WTC11 (cell line): Measurements from ENCODE around the gene DTX2. TPM values are rescaled to one million over a fixed set of nuclear protein-coding genes. Genes with fewer than 3 reads are reported as not detected.
"Not testable (repeated sequence)": the region's sequence is repeated elsewhere in the genome, so short reads cannot be mapped to it uniquely, and the experiment has no call there.

ENCODE experiments used
- ATAC-seq: fragments of 200-7000 bp; cut with Tn5 transposase; 2 replicates; pipeline ENCODE4 v1.10.0; 2021; ENCODE audit warnings: mild to moderate bottlenecking, moderate library complexity
- CTCF ChIA-PET: fragments of 300-600 bp; sonication (Branson Sonifier 250); formaldehyde crosslinking; loops from one replicate; lab custom pipeline; 2021; ENCODE audit warnings: antibody characterized with exemption; lab: Charles Lee
- POLR2A ChIA-PET: fragments of 350-600 bp; sonication (Branson Sonifier 250); formaldehyde crosslinking; loops from one replicate; lab custom pipeline; 2021; ENCODE audit warnings: antibody characterized with exemption; lab: Charles Lee
- DNase-seq: peaks from one replicate; pipeline ENCODE4 v3.0.0; 2021; ENCODE audit warnings: low spot score
- H3K27ac Mint-ChIP-seq: 2 replicates; pipeline ENCODE4 v1.8.0; 2021; ENCODE audit warnings: mixed read lengths
- H3K27me3 Mint-ChIP-seq: 2 replicates; pipeline ENCODE4 v1.8.0; 2021; ENCODE audit warnings: low read depth, mild to moderate bottlenecking, moderate library complexity, mixed read lengths
- H3K36me3 Mint-ChIP-seq: 2 replicates; pipeline ENCODE4 v1.8.0; 2021; ENCODE audit warnings: mixed read lengths
- H3K4me1 Mint-ChIP-seq: 2 replicates; pipeline ENCODE4 v1.8.0; 2022; ENCODE audit warnings: mixed read lengths
- H3K4me3 Mint-ChIP-seq: 2 replicates; pipeline ENCODE4 v1.8.0; 2021; ENCODE audit warnings: mild to moderate bottlenecking, moderate library complexity, mixed read lengths
- H3K9me3 Mint-ChIP-seq: 2 replicates; pipeline ENCODE4 v1.8.0; 2021; ENCODE audit warnings: mixed read lengths
- NFE2L1 ChIP-seq: sonication (generic); formaldehyde crosslinking; IDR thresholded peaks from 2 replicates; pipeline ENCODE4 v1.8.1; 2023; ENCODE audit warnings: missing genetic modification reagents
- NR2C2 ChIP-seq: sonication (generic); formaldehyde crosslinking; IDR thresholded peaks from 2 replicates; pipeline ENCODE4 v1.8.0; 2022; ENCODE audit warnings: mild to moderate bottlenecking, missing genetic modification reagents
- SP1 ChIP-seq: sonication (generic); formaldehyde crosslinking; conservative IDR thresholded peaks from 2 replicates; pipeline ENCODE4 v1.8.1; 2022; ENCODE audit warnings: missing genetic modification reagents
- TP53 ChIP-seq: sonication (generic); formaldehyde crosslinking; IDR thresholded peaks from 2 replicates; pipeline ENCODE4 v1.8.1; 2023; ENCODE audit warnings: mild to moderate bottlenecking, missing genetic modification reagents
- ZNF317 ChIP-seq: sonication (generic); formaldehyde crosslinking; IDR thresholded peaks from 2 replicates; pipeline ENCODE4 v1.8.1; 2023; ENCODE audit warnings: low read depth, mild to moderate bottlenecking, moderate library complexity, missing genetic modification reagents, borderline replicate concordance
- total RNA-seq: library from RNA; stranded (reverse); gene quantifications from 3 replicates; pipeline ENCODE4 v1.2.3, GENCODE V29; 2021
- TF ChIP-seq, protein P1 (sequence below): sonication (generic); formaldehyde crosslinking; IDR thresholded peaks from 2 replicates; pipeline ENCODE4 v1.8.0; 2023; ENCODE audit warnings: missing genetic modification reagents, mild to moderate bottlenecking, borderline replicate concordance
- TF ChIP-seq, protein P2 (sequence below): sonication (generic); formaldehyde crosslinking; IDR thresholded peaks from 2 replicates; pipeline ENCODE4 v1.8.0; 2022; ENCODE audit warnings: mild to moderate bottlenecking, missing genetic modification reagents
- TF ChIP-seq, protein P3 (sequence below): sonication (generic); formaldehyde crosslinking; IDR thresholded peaks from 2 replicates; pipeline ENCODE4 v1.8.0; 2022; ENCODE audit warnings: mild to moderate bottlenecking, missing genetic modification reagents

Gene DTX2
- total RNA-seq, 1 experiment from 2014 or later: 79.2 TPM

DNA sequence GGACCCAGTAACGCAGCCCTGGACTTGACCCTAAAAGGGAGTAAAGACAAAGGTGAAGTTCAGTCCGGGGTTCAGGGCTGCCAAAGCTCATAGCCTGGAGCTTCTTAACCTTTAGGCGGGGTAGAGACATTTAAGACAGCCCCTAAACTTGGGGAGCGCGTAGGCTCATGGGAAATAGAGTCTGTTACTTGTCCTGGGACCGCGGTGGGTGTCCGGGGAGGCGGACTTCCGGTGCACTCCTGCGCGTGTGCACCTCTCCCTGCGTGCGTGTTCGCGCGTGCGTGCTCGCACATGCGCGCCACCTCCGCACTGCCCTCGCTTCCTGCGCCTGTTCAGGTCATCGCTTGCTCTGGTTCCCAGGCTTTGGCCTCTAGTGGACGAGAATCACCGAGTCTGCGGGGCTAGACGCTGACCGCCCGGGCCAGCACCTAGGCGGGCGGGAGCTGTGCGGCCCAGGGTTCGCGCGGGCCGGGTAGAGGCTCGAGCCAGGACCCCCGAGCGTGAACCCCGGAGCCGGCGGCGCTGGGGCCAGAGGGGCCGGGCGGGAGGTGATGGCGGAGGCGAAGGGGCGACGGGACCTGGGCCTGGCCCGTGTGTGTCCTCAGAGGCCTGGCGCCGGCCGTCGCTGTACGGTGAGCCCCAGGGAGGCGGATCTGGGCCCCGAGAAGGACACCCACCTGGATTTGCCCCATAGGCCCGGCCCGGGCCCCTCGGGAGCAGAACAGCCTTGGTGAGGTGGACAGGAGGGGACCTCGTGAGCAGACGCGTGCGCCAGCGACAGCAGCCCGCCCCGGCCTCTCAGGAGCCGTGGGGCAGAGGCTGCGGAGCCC, 87.7 kb downstream of the DTX2 start (continued):
- TF ChIP-seq, protein P1, sequence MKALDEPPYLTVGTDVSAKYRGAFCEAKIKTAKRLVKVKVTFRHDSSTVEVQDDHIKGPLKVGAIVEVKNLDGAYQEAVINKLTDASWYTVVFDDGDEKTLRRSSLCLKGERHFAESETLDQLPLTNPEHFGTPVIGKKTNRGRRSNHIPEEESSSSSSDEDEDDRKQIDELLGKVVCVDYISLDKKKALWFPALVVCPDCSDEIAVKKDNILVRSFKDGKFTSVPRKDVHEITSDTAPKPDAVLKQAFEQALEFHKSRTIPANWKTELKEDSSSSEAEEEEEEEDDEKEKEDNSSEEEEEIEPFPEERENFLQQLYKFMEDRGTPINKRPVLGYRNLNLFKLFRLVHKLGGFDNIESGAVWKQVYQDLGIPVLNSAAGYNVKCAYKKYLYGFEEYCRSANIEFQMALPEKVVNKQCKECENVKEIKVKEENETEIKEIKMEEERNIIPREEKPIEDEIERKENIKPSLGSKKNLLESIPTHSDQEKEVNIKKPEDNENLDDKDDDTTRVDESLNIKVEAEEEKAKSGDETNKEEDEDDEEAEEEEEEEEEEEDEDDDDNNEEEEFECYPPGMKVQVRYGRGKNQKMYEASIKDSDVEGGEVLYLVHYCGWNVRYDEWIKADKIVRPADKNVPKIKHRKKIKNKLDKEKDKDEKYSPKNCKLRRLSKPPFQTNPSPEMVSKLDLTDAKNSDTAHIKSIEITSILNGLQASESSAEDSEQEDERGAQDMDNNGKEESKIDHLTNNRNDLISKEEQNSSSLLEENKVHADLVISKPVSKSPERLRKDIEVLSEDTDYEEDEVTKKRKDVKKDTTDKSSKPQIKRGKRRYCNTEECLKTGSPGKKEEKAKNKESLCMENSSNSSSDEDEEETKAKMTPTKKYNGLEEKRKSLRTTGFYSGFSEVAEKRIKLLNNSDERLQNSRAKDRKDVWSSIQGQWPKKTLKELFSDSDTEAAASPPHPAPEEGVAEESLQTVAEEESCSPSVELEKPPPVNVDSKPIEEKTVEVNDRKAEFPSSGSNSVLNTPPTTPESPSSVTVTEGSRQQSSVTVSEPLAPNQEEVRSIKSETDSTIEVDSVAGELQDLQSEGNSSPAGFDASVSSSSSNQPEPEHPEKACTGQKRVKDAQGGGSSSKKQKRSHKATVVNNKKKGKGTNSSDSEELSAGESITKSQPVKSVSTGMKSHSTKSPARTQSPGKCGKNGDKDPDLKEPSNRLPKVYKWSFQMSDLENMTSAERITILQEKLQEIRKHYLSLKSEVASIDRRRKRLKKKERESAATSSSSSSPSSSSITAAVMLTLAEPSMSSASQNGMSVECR (CRISPR knock-in tag): peak; percentile 71; the same call in 1 of the 2 replicates
- TF ChIP-seq NR2C2 (CRISPR knock-in tag) (peak; percentile 55; the same call in 1 of the 2 replicates), SP1 (CRISPR knock-in tag) (0 out of 2 replicates have a peak, but pooled peaks have one; percentile 13), NFE2L1 (CRISPR knock-in tag) (peak; percentile 48; the same call in 1 of the 2 replicates), TP53 (CRISPR knock-in tag) (0 out of 2 replicates have a peak, but pooled peaks have one; percentile 63), ZNF317 (0 out of 2 replicates have a peak, but pooled peaks have one; percentile 29)
- TF ChIP-seq, protein P2, sequence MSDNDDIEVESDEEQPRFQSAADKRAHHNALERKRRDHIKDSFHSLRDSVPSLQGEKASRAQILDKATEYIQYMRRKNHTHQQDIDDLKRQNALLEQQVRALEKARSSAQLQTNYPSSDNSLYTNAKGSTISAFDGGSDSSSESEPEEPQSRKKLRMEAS: peak; percentile 87
- TF ChIP-seq, protein P3, sequence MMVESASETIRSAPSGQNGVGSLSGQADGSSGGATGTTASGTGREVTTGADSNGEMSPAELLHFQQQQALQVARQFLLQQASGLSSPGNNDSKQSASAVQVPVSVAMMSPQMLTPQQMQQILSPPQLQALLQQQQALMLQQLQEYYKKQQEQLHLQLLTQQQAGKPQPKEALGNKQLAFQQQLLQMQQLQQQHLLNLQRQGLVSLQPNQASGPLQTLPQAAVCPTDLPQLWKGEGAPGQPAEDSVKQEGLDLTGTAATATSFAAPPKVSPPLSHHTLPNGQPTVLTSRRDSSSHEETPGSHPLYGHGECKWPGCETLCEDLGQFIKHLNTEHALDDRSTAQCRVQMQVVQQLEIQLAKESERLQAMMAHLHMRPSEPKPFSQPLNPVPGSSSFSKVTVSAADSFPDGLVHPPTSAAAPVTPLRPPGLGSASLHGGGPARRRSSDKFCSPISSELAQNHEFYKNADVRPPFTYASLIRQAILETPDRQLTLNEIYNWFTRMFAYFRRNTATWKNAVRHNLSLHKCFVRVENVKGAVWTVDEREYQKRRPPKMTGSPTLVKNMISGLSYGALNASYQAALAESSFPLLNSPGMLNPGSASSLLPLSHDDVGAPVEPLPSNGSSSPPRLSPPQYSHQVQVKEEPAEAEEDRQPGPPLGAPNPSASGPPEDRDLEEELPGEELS: peak; percentile 51

DNA sequence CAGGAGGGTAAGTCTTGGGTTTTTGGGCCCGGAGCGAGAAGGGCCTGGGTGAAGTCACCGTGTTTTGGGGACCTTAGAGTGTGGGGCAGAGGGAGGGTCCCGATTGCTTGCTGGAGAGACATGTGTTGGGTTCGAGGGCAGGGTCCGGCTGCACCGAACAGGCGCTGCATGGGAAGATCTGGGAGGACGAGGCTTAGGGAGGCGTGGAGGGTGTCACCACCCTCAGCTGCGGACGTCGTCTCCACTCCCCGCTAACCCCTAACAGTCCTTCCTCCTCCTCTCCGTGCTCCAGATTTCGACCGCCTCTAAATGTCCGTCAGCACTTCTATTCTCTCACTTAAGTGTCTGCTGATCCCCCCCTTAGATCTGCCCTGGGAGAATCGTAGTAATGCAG, 88.3 kb downstream of the DTX2 start:
- peak overlapping the region; percentile 83 for H3K4me3 Mint-ChIP-seq
- H3K27ac Mint-ChIP-seq, ATAC-seq, H3K27me3 Mint-ChIP-seq, POLR2A ChIA-PET, H3K9me3 Mint-ChIP-seq, DNase-seq, H3K4me1 Mint-ChIP-seq, CTCF ChIA-PET: not testable (repeated sequence)
- peaks cover 10% of the 10 kb centered on the region for H3K36me3 Mint-ChIP-seq

DNA sequence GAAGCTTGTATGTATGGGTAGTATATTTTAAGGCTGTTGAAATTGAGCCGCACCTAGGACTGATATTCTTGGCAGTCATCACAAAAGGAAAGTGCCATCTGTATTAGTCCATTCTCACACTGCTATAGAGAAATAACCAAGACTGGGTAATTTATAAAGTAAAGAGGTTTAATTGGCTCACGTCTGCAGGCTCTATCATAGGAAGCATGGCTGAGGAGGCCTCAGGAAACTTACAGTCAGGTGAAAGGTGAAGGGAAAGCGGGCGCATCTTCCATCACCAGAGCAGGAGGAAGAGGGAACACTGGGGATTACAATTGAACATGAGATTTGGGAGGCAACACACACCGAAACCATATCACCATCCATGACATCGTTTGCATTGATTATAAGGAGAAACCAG, 90.5 kb downstream of the DTX2 start:
- CTCF ChIA-PET, H3K27me3 Mint-ChIP-seq, POLR2A ChIA-PET, H3K4me3 Mint-ChIP-seq, ATAC-seq, H3K9me3 Mint-ChIP-seq, DNase-seq, H3K4me1 Mint-ChIP-seq, H3K27ac Mint-ChIP-seq: not testable (repeated sequence)
- peaks cover 11% of the 10 kb centered on the region for H3K36me3 Mint-ChIP-seq

Other genes starting within 250 kb of the DTX2 start
- gene HSPB1, start 159.0 kb upstream of the DTX2 start, total RNA-seq: 202 to 299 TPM (median 285 TPM) in 3 replicates
- 192 to 201 TPM (median 200 TPM) in 3 replicates for gene YWHAG, start 102.7 kb upstream of the DTX2 start, total RNA-seq
- gene SSC4D, start 52.0 kb upstream of the DTX2 start, total RNA-seq: 18.1 to 27.9 TPM (median 24.4 TPM) in 3 replicates
- gene ZP3, start 36.8 kb upstream of the DTX2 start, total RNA-seq: 1.8 to 9.3 TPM (median 3.3 TPM) in 3 replicates
- 1.4 to 3.6 TPM (median 3.2 TPM) in 3 replicates for gene UPK3B, start 48.8 kb downstream of the DTX2 start, total RNA-seq
- gene SPDYE16, start 81.6 kb downstream of the DTX2 start, total RNA-seq: not detected in 3 replicates
- 13.1 to 15.1 TPM (median 13.2 TPM) in 3 replicates for gene POMZP3, start 165.6 kb downstream of the DTX2 start, total RNA-seq